ENCODE measurements around the gene CEP104.

DNA sequence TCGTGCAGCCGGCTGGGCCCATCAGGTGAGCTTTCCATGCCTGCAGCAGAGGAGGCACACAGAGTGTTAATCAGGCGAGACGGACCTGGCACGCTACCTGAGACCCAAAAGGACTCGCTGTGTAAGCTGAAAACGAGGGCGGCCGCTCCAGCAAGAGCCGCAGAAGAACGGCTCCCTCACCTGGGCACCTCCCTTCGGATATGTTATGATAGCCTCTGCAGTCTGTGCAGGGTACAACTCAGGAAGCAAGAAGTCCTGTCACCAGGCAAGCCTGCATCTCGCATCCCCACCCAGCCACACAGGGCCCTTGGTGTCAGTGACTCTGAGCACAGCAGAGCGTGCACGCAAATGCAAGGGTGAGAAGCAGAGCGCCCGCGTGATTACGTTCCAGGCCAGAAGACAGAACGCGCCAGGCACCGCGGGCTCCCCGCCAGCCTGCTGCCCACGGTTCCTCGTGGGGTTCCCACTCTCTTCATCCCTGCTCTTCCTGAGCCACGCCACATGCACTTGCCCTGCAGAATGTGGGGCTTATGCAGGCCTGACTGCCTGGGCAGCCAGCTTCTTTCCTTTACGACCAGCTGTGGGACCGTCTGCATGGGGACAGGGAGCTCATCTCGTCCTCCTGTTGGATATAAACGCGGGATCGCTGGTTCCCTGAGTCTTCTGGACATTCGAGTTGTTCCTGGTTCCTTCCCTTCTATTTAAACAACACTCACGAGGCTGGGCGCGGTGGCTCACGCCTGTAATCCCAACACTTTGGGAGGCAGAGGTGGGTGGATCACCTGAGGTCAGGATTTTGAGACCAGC, 40.5 kb downstream of the CEP104 start:
- TF ChIP-seq, protein P1, sequence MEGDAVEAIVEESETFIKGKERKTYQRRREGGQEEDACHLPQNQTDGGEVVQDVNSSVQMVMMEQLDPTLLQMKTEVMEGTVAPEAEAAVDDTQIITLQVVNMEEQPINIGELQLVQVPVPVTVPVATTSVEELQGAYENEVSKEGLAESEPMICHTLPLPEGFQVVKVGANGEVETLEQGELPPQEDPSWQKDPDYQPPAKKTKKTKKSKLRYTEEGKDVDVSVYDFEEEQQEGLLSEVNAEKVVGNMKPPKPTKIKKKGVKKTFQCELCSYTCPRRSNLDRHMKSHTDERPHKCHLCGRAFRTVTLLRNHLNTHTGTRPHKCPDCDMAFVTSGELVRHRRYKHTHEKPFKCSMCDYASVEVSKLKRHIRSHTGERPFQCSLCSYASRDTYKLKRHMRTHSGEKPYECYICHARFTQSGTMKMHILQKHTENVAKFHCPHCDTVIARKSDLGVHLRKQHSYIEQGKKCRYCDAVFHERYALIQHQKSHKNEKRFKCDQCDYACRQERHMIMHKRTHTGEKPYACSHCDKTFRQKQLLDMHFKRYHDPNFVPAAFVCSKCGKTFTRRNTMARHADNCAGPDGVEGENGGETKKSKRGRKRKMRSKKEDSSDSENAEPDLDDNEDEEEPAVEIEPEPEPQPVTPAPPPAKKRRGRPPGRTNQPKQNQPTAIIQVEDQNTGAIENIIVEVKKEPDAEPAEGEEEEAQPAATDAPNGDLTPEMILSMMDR (IDR thresholded peaks at IDR 0.05), result no peak
- no peak for TF ChIP-seq POLR2A (IDR thresholded peaks at IDR 0.05)
